Lower leg skin (tissue), 3 donors: ENCODE data around the gene CYFIP1.

Experiments
- POLR2A ChIP-seq, 2 donors: fragments of 450-650 bp; IDR thresholded peaks; one replicate each; pipeline ENCODE4 v1.6.1; 2016 to 2017; ENCODE audit warnings: antibody characterized with exemption in 2 of 2, mild to moderate bottlenecking in 1 of 2, moderate library complexity in 1 of 2
- TF ChIP-seq, protein P1 (sequence below), 3 donors: fragments of 450-650 bp; IDR thresholded peaks; one replicate each; pipeline ENCODE4 v1.5.1; 2016; ENCODE audit warnings: antibody characterized with exemption in 3 of 3, mild to moderate bottlenecking in 3 of 3, moderate library complexity in 2 of 3

DNA sequence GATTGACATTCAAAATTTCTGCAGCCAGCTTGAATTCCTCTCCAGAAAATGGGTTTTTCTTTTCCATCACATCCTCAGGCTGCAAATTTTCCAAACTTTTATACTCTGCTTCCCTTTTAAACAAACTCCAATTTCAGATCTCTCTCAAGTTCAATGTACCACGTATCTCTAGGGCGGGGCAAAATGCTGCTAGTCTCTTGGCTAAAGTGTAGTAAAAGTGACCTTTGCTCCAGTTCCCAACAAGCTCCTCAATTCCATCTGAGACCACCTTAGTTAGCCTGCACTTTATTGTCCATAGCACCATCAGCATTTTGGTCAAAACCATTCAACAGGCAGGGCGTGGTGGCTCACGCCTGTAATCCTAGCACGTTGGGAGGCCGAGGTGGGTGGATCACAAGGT is 95.0 kb downstream of the CYFIP1 start:
- TF ChIP-seq, protein P1, sequence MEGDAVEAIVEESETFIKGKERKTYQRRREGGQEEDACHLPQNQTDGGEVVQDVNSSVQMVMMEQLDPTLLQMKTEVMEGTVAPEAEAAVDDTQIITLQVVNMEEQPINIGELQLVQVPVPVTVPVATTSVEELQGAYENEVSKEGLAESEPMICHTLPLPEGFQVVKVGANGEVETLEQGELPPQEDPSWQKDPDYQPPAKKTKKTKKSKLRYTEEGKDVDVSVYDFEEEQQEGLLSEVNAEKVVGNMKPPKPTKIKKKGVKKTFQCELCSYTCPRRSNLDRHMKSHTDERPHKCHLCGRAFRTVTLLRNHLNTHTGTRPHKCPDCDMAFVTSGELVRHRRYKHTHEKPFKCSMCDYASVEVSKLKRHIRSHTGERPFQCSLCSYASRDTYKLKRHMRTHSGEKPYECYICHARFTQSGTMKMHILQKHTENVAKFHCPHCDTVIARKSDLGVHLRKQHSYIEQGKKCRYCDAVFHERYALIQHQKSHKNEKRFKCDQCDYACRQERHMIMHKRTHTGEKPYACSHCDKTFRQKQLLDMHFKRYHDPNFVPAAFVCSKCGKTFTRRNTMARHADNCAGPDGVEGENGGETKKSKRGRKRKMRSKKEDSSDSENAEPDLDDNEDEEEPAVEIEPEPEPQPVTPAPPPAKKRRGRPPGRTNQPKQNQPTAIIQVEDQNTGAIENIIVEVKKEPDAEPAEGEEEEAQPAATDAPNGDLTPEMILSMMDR (IDR thresholded peaks at IDR 0.05), result no peak
- no peak for TF ChIP-seq POLR2A (IDR thresholded peaks at IDR 0.05)
